Mammary epithelial cell (primary cell): ENCODE data around the gene ACTN1.

Source experiments
- CTCF ChIP-seq, 2 donors: IDR thresholded peaks in 1 of 2; conservative IDR thresholded peaks in 1 of 2; 2 replicates each; pipeline ENCODE4 v1.5.1; 2011 to 2012; ENCODE audit warnings: inconsistent platforms in 2 of 2, low read length in 2 of 2, mild to moderate bottlenecking in 2 of 2, control low read depth in 1 of 2, low read depth in 1 of 2; ENCODE audit not compliant: insufficient read depth in 1 of 2; ENCODE audit errors: extremely low read depth in 1 of 2
- EZH2 ChIP-seq: IDR thresholded peaks from 2 replicates; pipeline ENCODE4 v1.6.1; 2012; ENCODE audit warnings: low read length, inconsistent platforms, borderline replicate concordance

DNA sequence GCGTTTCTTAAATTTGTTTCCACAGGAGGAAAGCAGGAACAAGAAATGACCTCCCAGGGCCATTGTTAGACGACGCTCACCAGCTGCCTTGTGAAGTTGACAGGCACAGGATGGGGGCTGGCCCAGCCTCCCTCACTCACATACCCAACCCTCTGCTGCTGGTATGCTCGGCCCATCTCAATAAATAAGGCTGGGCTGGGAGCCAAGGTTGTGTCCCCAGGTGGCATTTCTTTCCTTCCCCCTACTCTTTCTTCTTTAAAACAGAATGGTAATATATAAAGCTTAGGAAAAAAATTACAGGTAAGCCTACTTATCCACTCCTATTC is 93.0 kb downstream of the ACTN1 start:
- TF ChIP-seq CTCF (conservative IDR thresholded peaks at IDR 0.05 in 1 of 2, IDR thresholded peaks at IDR 0.05 in 1 of 2; ENCODE audit: extremely low read depth in 1 of 2, insufficient read depth in 1 of 2, low read depth in 1 of 2, low read length in 2 of 2), result no peak
- no peak for TF ChIP-seq EZH2
